HepG2 (cell line): ENCODE data around the gene SMAD7. TPM values are rescaled to one million over a fixed set of nuclear protein-coding genes. Genes with fewer than 3 reads are reported as not detected.

Experiments
- EZH2 ChIP-seq: conservative IDR thresholded peaks from 2 replicates; pipeline ENCODE4 v1.6.1; 2012; ENCODE audit warnings: mild to moderate bottlenecking, low read depth, low read length, moderate library complexity
- ZNF337 ChIP-seq: sonication (generic); formaldehyde crosslinking; IDR thresholded peaks from 2 replicates; pipeline ENCODE4 v1.5.1; 2020; ENCODE audit warnings: missing genetic modification reagents, low read depth, mild to moderate bottlenecking, borderline replicate concordance
- ZNF552 ChIP-seq: sonication (generic); formaldehyde crosslinking; IDR thresholded peaks from 2 replicates; pipeline ENCODE4 v1.9.0; 2022; ENCODE audit warnings: missing genetic modification reagents, mild to moderate bottlenecking, borderline replicate concordance
- ZNF556 ChIP-seq: sonication (generic); formaldehyde crosslinking; IDR thresholded peaks from 2 replicates; pipeline ENCODE4 v1.4.0; 2020; ENCODE audit warnings: mild to moderate bottlenecking, missing genetic modification reagents, borderline replicate concordance
- ZNF761 ChIP-seq: sonication (generic); formaldehyde crosslinking; conservative IDR thresholded peaks from 2 replicates; pipeline ENCODE4 v1.4.0; 2020; ENCODE audit warnings: mild to moderate bottlenecking, missing genetic modification reagents
- polyA plus RNA-seq, 8 experiments: library from polyadenylated mRNA; depleted of rRNA in 3 of 8; stranded (reverse) in 7 of 8; unstranded in 1 of 8; fragments of >200 nt; fragmentation: Illumina TruSeq in 4 of 8; extraction: Trizol in 4 of 8; gene quantifications; 2 replicates each; pipeline versions ENCODE4 v1.2.1 to v1.2.3, GENCODE V29; 2011 to 2016; ENCODE audit warnings: low read depth in 4 of 8, missing spikeins in 1 of 8, mixed read lengths in 1 of 8; ENCODE audit not compliant: insufficient read depth in 1 of 8
- total RNA-seq, 5 experiments: library from RNA; depleted of rRNA; stranded (reverse); fragments of >200 nt; fragmentation: Illumina TruSeq; extraction: Trizol; gene quantifications; 2 replicates each; pipeline ENCODE4 v1.2.3, GENCODE V29; 2016; ENCODE audit warnings: low read depth in 1 of 5
- TF ChIP-seq, protein P1 (sequence below): sonication (generic); formaldehyde crosslinking; conservative IDR thresholded peaks from 2 replicates; pipeline ENCODE4 v1.4.0; 2020; ENCODE audit warnings: missing genetic modification reagents
- TF ChIP-seq, protein P2 (sequence below): IDR thresholded peaks from 2 replicates; pipeline ENCODE4 v1.6.1; 2016; ENCODE audit warnings: low read depth, missing genetic modification reagents, missing compliant biosample characterization
- TF ChIP-seq, protein P3 (sequence below): sonication (generic); formaldehyde crosslinking; IDR thresholded peaks from 2 replicates; pipeline ENCODE4 v1.5.0; 2020; ENCODE audit warnings: missing genetic modification reagents
- TF ChIP-seq, protein P4 (sequence below): sonication (generic); formaldehyde crosslinking; IDR thresholded peaks from 2 replicates; pipeline ENCODE4; 2020; ENCODE audit warnings: missing genetic modification reagents, mild to moderate bottlenecking, borderline replicate concordance
- TF ChIP-seq, protein P5 (sequence below): sonication (generic); formaldehyde crosslinking; IDR thresholded peaks from 2 replicates; pipeline ENCODE4 v1.5.0; 2020; ENCODE audit warnings: mild to moderate bottlenecking, missing genetic modification reagents, borderline replicate concordance

The SMAD7 gene
- total and polyA plus RNA-seq, 2 of the 13 experiments (the other 11 are each of a cell fraction or from before 2014, with no cell fraction given) = 17.4 to 24.7 TPM

DNA sequence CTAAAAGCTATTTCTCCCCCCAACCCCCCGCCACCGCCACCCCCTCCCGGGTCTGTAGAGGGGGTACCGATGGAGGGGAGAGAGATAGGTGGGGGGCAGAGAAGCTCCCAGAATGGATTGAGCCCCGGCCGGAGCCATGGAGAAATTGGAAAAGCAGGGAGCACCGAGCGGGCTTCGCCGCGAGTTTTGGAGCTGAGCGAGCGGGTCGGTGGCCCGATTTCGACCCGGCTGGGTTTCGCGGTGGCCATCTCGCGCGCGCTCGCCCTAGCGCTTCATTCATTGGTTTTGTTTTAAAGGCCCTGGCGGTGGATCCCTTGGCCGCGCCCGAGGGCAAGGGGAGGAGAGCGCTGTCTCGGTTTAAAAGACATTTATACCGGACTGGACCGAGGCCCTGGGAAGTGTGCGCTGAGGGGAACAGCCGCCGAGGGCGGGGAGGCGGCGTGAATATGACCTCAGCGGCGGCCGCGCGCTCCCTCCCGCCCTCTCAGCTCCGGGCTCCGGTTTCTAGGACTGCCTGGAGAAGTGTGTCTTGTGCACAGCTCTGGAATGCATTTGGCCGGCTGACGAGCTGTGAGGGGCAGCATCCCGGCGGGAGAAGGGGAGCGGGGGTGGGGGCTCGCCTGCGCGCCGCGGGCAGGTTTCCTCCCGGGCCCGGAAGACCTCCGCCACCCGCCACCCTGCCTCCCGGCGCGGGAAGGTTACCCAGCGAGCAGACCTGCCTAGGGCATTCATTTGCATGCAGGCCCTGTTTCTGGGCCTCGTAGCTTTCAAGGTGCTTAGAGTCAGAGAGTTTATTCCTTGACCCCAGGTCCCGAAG, 1.7 kb upstream of the SMAD7 start (continued):
- TF ChIP-seq, protein P1, sequence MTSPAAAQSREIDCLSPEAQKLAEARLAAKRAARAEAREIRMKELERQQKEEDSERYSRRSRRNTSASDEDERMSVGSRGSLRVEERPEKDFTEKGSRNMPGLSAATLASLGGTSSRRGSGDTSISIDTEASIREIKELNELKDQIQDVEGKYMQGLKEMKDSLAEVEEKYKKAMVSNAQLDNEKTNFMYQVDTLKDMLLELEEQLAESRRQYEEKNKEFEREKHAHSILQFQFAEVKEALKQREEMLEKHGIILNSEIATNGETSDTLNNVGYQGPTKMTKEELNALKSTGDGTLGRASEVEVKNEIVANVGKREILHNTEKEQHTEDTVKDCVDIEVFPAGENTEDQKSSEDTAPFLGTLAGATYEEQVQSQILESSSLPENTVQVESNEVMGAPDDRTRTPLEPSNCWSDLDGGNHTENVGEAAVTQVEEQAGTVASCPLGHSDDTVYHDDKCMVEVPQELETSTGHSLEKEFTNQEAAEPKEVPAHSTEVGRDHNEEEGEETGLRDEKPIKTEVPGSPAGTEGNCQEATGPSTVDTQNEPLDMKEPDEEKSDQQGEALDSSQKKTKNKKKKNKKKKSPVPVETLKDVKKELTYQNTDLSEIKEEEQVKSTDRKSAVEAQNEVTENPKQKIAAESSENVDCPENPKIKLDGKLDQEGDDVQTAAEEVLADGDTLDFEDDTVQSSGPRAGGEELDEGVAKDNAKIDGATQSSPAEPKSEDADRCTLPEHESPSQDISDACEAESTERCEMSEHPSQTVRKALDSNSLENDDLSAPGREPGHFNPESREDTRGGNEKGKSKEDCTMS (CRISPR knock-in tag) = no peak
- TF ChIP-seq, protein P2, sequence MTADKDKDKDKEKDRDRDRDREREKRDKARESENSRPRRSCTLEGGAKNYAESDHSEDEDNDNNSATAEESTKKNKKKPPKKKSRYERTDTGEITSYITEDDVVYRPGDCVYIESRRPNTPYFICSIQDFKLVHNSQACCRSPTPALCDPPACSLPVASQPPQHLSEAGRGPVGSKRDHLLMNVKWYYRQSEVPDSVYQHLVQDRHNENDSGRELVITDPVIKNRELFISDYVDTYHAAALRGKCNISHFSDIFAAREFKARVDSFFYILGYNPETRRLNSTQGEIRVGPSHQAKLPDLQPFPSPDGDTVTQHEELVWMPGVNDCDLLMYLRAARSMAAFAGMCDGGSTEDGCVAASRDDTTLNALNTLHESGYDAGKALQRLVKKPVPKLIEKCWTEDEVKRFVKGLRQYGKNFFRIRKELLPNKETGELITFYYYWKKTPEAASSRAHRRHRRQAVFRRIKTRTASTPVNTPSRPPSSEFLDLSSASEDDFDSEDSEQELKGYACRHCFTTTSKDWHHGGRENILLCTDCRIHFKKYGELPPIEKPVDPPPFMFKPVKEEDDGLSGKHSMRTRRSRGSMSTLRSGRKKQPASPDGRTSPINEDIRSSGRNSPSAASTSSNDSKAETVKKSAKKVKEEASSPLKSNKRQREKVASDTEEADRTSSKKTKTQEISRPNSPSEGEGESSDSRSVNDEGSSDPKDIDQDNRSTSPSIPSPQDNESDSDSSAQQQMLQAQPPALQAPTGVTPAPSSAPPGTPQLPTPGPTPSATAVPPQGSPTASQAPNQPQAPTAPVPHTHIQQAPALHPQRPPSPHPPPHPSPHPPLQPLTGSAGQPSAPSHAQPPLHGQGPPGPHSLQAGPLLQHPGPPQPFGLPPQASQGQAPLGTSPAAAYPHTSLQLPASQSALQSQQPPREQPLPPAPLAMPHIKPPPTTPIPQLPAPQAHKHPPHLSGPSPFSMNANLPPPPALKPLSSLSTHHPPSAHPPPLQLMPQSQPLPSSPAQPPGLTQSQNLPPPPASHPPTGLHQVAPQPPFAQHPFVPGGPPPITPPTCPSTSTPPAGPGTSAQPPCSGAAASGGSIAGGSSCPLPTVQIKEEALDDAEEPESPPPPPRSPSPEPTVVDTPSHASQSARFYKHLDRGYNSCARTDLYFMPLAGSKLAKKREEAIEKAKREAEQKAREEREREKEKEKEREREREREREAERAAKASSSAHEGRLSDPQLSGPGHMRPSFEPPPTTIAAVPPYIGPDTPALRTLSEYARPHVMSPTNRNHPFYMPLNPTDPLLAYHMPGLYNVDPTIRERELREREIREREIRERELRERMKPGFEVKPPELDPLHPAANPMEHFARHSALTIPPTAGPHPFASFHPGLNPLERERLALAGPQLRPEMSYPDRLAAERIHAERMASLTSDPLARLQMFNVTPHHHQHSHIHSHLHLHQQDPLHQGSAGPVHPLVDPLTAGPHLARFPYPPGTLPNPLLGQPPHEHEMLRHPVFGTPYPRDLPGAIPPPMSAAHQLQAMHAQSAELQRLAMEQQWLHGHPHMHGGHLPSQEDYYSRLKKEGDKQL (CRISPR knock-in tag) = no peak
- TF ChIP-seq, protein P3, sequence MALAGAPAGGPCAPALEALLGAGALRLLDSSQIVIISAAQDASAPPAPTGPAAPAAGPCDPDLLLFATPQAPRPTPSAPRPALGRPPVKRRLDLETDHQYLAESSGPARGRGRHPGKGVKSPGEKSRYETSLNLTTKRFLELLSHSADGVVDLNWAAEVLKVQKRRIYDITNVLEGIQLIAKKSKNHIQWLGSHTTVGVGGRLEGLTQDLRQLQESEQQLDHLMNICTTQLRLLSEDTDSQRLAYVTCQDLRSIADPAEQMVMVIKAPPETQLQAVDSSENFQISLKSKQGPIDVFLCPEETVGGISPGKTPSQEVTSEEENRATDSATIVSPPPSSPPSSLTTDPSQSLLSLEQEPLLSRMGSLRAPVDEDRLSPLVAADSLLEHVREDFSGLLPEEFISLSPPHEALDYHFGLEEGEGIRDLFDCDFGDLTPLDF = peak; percentile 74
- peak; percentile 81; the same call in 1 of the 2 replicates for TF ChIP-seq ZNF556 (CRISPR knock-in tag)
- no peak for TF ChIP-seq ZNF761 (CRISPR knock-in tag)
- peak; percentile 46; the same call in 1 of the 2 replicates for TF ChIP-seq ZNF337
- TF ChIP-seq, protein P4, sequence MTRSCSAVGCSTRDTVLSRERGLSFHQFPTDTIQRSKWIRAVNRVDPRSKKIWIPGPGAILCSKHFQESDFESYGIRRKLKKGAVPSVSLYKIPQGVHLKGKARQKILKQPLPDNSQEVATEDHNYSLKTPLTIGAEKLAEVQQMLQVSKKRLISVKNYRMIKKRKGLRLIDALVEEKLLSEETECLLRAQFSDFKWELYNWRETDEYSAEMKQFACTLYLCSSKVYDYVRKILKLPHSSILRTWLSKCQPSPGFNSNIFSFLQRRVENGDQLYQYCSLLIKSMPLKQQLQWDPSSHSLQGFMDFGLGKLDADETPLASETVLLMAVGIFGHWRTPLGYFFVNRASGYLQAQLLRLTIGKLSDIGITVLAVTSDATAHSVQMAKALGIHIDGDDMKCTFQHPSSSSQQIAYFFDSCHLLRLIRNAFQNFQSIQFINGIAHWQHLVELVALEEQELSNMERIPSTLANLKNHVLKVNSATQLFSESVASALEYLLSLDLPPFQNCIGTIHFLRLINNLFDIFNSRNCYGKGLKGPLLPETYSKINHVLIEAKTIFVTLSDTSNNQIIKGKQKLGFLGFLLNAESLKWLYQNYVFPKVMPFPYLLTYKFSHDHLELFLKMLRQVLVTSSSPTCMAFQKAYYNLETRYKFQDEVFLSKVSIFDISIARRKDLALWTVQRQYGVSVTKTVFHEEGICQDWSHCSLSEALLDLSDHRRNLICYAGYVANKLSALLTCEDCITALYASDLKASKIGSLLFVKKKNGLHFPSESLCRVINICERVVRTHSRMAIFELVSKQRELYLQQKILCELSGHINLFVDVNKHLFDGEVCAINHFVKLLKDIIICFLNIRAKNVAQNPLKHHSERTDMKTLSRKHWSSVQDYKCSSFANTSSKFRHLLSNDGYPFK = peak; percentile 18; the same call in 1 of the 2 replicates
- no peak for TF ChIP-seq ZNF552 (CRISPR knock-in tag)
- TF ChIP-seq, protein P5, sequence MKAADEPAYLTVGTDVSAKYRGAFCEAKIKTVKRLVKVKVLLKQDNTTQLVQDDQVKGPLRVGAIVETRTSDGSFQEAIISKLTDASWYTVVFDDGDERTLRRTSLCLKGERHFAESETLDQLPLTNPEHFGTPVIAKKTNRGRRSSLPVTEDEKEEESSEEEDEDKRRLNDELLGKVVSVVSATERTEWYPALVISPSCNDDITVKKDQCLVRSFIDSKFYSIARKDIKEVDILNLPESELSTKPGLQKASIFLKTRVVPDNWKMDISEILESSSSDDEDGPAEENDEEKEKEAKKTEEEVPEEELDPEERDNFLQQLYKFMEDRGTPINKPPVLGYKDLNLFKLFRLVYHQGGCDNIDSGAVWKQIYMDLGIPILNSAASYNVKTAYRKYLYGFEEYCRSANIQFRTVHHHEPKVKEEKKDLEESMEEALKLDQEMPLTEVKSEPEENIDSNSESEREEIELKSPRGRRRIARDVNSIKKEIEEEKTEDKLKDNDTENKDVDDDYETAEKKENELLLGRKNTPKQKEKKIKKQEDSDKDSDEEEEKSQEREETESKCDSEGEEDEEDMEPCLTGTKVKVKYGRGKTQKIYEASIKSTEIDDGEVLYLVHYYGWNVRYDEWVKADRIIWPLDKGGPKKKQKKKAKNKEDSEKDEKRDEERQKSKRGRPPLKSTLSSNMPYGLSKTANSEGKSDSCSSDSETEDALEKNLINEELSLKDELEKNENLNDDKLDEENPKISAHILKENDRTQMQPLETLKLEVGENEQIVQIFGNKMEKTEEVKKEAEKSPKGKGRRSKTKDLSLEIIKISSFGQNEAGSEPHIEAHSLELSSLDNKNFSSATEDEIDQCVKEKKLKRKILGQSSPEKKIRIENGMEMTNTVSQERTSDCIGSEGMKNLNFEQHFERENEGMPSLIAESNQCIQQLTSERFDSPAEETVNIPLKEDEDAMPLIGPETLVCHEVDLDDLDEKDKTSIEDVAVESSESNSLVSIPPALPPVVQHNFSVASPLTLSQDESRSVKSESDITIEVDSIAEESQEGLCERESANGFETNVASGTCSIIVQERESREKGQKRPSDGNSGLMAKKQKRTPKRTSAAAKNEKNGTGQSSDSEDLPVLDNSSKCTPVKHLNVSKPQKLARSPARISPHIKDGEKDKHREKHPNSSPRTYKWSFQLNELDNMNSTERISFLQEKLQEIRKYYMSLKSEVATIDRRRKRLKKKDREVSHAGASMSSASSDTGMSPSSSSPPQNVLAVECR (CRISPR knock-in tag) = 0 out of 2 replicates have a peak, but pooled peaks have one; percentile 59
- TF ChIP-seq EZH2 = no peak
